ENCODE results near the gene SLAIN2. TPM values are rescaled to one million over a fixed set of nuclear protein-coding genes. Genes with fewer than 3 reads are reported as not detected.

SLAIN2 gene
- total RNA-seq, 2 experiments from 2014 or later, result 46.3 to 47.0 TPM

- DNase-seq (no peak), ATAC-seq (ENCODE audit: poor library complexity) (no peak)
- Histone ChIP-seq H3K4me1 (ENCODE audit: insufficient read depth, low read length) (no peaks in the 10 kb centered on the region), H3K27ac (ENCODE audit: low read depth in 1 of 2, low read length in 2 of 2) (no peak overlapping the region), H3K36me3 (ENCODE audit: insufficient read depth, low read length) (no peaks in the 10 kb centered on the region), H3K9me3 (ENCODE audit: control insufficient read depth in 1 of 2, insufficient read depth in 1 of 2, low read length in 2 of 2) (no peaks in the 10 kb centered on the region), H3K4me3 (ENCODE audit: low read length) (no peak overlapping the region), H3K27me3 (ENCODE audit: control insufficient read depth in 1 of 2, insufficient read depth in 2 of 2, low read length in 2 of 2) (no peaks in the 10 kb centered on the region)
- Mint-ChIP-seq H3K36me3 (ENCODE audit: low read depth) (no peaks in the 10 kb centered on the region), H3K27me3 (peaks cover 15% of the 10 kb centered on the region), H3K4me3 (no peak overlapping the region), H3K27ac (no peak overlapping the region), H3K4me1 (ENCODE audit: low read depth) (no peaks in the 10 kb centered on the region), H3K9me3 (no peaks in the 10 kb centered on the region)
- TF ChIP-seq CTCF (IDR thresholded peaks at IDR 0.05), result no peak
- intact Hi-C loops (cut with DNase I, micrococcal nuclease), result no loop called here
- CTCF ChIA-PET, result no interaction called here
- POLR2A ChIA-PET, result interaction anchor here (0.6 kb wide), 1 partner anchor 239 kb away, joined by 3 read pairs; no protein-coding TSS in a partner anchor
Measured at GRCh38 chr4:48300004-48300403, 41.3 kb upstream of the SLAIN2 start.

- no peaks in the 10 kb centered on the region for H3K36me3 ChIP-seq (ENCODE audit: insufficient read depth, low read length)
- H3K27me3 Mint-ChIP-seq, result peaks cover 10% of the 10 kb centered on the region
- no peak overlapping the region for H3K4me3 Mint-ChIP-seq
- H3K9me3 Mint-ChIP-seq, result no peaks in the 10 kb centered on the region
- DNase-seq, result no peak
- no peak overlapping the region for H3K27ac Mint-ChIP-seq
- ChIA-PET POLR2A (interaction anchor here (1.4 kb wide), 1 partner anchor 36 kb away, joined by 3 read pairs; the partner anchor contains the start of gene SLAIN2), CTCF (interaction anchor here (0.9 kb wide), 1 partner anchor 86 kb away, joined by 3 read pairs; no protein-coding TSS in a partner anchor)
- ATAC-seq (ENCODE audit: poor library complexity), result no peak
- no peaks in the 10 kb centered on the region for H3K36me3 Mint-ChIP-seq (ENCODE audit: low read depth)
- no peaks in the 10 kb centered on the region for H3K9me3 ChIP-seq (ENCODE audit: control insufficient read depth in 1 of 2, insufficient read depth in 1 of 2, low read length in 2 of 2)
- H3K27ac ChIP-seq (ENCODE audit: low read depth in 1 of 2, low read length in 2 of 2), result no peak overlapping the region
- intact Hi-C loops (cut with DNase I, micrococcal nuclease), result no loop called here
- no peaks in the 10 kb centered on the region for H3K4me1 ChIP-seq (ENCODE audit: insufficient read depth, low read length)
- no peak overlapping the region for H3K4me3 ChIP-seq (ENCODE audit: low read length)
- no peak for TF ChIP-seq CTCF (IDR thresholded peaks at IDR 0.05)
- no peaks in the 10 kb centered on the region for H3K27me3 ChIP-seq (ENCODE audit: control insufficient read depth in 1 of 2, insufficient read depth in 2 of 2, low read length in 2 of 2)
- no peaks in the 10 kb centered on the region for H3K4me1 Mint-ChIP-seq (ENCODE audit: low read depth)
Measured at GRCh38 chr4:48305508-48305907, 35.8 kb upstream of the SLAIN2 start.

GRCh38 chr4:48307528-48307927 is 33.8 kb upstream of the SLAIN2 start:
- Histone ChIP-seq H3K9me3 (ENCODE audit: control insufficient read depth in 1 of 2, insufficient read depth in 1 of 2, low read length in 2 of 2) (no peaks in the 10 kb centered on the region), H3K4me1 (ENCODE audit: insufficient read depth, low read length) (no peaks in the 10 kb centered on the region), H3K27ac (ENCODE audit: low read depth in 1 of 2, low read length in 2 of 2) (no peak overlapping the region), H3K27me3 (ENCODE audit: control insufficient read depth in 1 of 2, insufficient read depth in 2 of 2, low read length in 2 of 2) (no peaks in the 10 kb centered on the region), H3K36me3 (ENCODE audit: insufficient read depth, low read length) (no peaks in the 10 kb centered on the region), H3K4me3 (ENCODE audit: low read length) (no peak overlapping the region)
- no peak overlapping the region for H3K27ac Mint-ChIP-seq
- H3K36me3 Mint-ChIP-seq (ENCODE audit: low read depth), result no peaks in the 10 kb centered on the region
- H3K9me3 Mint-ChIP-seq, result no peaks in the 10 kb centered on the region
- no peak for DNase-seq
- ATAC-seq (ENCODE audit: poor library complexity), result no peak
- no peak overlapping the region for H3K4me3 Mint-ChIP-seq
- intact Hi-C loops (cut with DNase I, micrococcal nuclease), result no loop called here
- ChIA-PET POLR2A (no interaction called here), CTCF (no interaction called here)
- no peaks in the 10 kb centered on the region for H3K4me1 Mint-ChIP-seq (ENCODE audit: low read depth)
- no peak for TF ChIP-seq CTCF (IDR thresholded peaks at IDR 0.05)
- H3K27me3 Mint-ChIP-seq, result no peaks in the 10 kb centered on the region
